ACC112 (cell line): ENCODE results near the gene S100A9.

Source experiments
- H2AFZ ChIP-seq: fragments of 200-600 bp; sonication (generic); one replicate; pipeline ENCODE4 v1.6.0; 2017; ENCODE audit warnings: antibody characterized with exemption, low read length; ENCODE audit not compliant: unreplicated experiment
- H3K27ac ChIP-seq: fragments of 200-600 bp; sonication (generic); 2 replicates; pipeline ENCODE4 v1.5.1; 2014; ENCODE audit warnings: low read depth, mild to moderate bottlenecking, antibody characterized with exemption, low read length, moderate library complexity
- H3K27me3 ChIP-seq: fragments of 200-600 bp; sonication (generic); 2 replicates; pipeline ENCODE4 v1.6.1; 2014; ENCODE audit warnings: mild to moderate bottlenecking, antibody characterized with exemption, low read length, moderate library complexity, mixed read lengths; ENCODE audit not compliant: insufficient read depth
- H3K36me3 ChIP-seq: fragments of 200-600 bp; sonication (generic); 2 replicates; pipeline ENCODE4 v1.6.1; 2016; ENCODE audit warnings: mild to moderate bottlenecking, antibody characterized with exemption, low read length, moderate library complexity, mixed read lengths; ENCODE audit not compliant: insufficient read depth
- H3K4me1 ChIP-seq: fragments of 200-600 bp; sonication (generic); one replicate; pipeline ENCODE4 v1.6.1; 2016; ENCODE audit warnings: low read length, mixed read lengths; ENCODE audit not compliant: insufficient read depth, unreplicated experiment, control insufficient read depth
- H3K4me3 ChIP-seq: fragments of 200-600 bp; sonication (generic); 2 replicates; pipeline ENCODE4 v1.5.1; 2014; ENCODE audit warnings: mild to moderate bottlenecking, low read depth, low read length
- H3K79me2 ChIP-seq: fragments of 200-600 bp; sonication (generic); one replicate; pipeline ENCODE4 v1.6.0; 2016; ENCODE audit warnings: low read length; ENCODE audit not compliant: control insufficient read depth, unreplicated experiment, insufficient read depth

S100A9 gene

DNA sequence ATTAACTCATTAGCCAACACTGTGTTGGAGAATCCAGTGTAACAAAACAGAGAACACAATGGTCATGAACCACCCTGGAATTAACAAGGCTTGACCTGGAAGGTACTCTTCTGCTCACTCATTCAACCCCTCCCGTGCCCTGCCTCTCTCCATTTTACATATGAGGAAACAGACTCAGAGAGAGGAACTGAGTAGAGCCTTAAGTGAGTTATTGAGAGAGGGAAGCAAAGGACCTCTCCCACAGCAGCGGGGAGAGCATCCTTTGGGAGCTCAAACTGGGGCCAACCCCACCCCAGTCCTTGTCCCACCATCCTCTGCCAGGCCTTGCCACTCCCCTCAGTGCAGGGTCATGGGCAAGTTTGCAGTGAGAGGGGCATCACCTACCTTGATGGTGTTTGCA lies 16.4 kb downstream of the S100A9 start:
- Histone ChIP-seq H3K4me1 (no peaks in the 10 kb centered on the region), H3K27me3 (peaks cover 66% of the 10 kb centered on the region), H3K36me3 (no peaks in the 10 kb centered on the region), H2AFZ (no peak overlapping the region), H3K27ac (no peak overlapping the region), H3K79me2 (no peaks in the 10 kb centered on the region), H3K4me3 (no peak overlapping the region)

DNA sequence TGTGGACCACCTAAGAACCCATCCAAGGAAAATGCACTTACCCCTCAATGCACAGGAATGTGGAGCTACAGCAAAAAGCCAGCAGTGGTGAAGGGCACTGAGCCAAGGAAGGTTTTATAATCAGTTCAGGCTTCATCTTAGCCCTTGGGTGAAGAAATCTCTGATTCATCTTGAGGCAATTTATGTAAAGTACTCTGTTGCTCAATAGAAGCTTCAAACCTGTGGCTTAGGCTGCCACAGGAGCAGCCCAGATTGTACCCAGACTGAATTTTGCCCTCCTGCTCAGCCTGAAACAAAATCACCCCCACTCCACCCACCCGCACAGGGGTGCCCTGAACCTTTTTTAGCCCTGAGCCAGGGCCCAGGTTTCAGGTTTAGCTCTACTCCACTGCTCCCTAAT lies 17.9 kb downstream of the S100A9 start, which contains the start of gene S100A12:
Gene S100A12, minus strand, starts transcription at position 111 of the 400 bp plus-strand sequence. CDS start 1,029 bp downstream, outside the sequence.
- Histone ChIP-seq H3K36me3 (no peaks in the 10 kb centered on the region), H3K27me3 (peaks cover 56% of the 10 kb centered on the region), H3K4me1 (no peaks in the 10 kb centered on the region), H3K4me3 (no peak within 1 kb of the TSS), H3K79me2 (no peaks in the 10 kb centered on the region), H3K27ac (no peak within 1 kb of the TSS), H2AFZ (no peak within 1 kb of the TSS)

- Histone ChIP-seq H3K4me3 (no peak overlapping the region), H3K27ac (no peak overlapping the region), H3K27me3 (peaks cover 36% of the 10 kb centered on the region; the same call in 1 of the 2 replicates), H2AFZ (no peak overlapping the region), H3K79me2 (no peaks in the 10 kb centered on the region), H3K4me1 (no peaks in the 10 kb centered on the region), H3K36me3 (no peaks in the 10 kb centered on the region)
Measured at GRCh38 chr1:153379591-153379990, 21.9 kb downstream of the S100A9 start.

GRCh38 chr1:153380711-153381110 lies 23.1 kb downstream of the S100A9 start:
- no peaks in the 10 kb centered on the region for H3K79me2 ChIP-seq
- no peak overlapping the region for H3K4me3 ChIP-seq
- H3K36me3 ChIP-seq = no peaks in the 10 kb centered on the region
- no peak overlapping the region for H2AFZ ChIP-seq
- H3K27me3 ChIP-seq = peaks cover 46% of the 10 kb centered on the region
- H3K27ac ChIP-seq = no peak overlapping the region
- H3K4me1 ChIP-seq = no peaks in the 10 kb centered on the region

DNA sequence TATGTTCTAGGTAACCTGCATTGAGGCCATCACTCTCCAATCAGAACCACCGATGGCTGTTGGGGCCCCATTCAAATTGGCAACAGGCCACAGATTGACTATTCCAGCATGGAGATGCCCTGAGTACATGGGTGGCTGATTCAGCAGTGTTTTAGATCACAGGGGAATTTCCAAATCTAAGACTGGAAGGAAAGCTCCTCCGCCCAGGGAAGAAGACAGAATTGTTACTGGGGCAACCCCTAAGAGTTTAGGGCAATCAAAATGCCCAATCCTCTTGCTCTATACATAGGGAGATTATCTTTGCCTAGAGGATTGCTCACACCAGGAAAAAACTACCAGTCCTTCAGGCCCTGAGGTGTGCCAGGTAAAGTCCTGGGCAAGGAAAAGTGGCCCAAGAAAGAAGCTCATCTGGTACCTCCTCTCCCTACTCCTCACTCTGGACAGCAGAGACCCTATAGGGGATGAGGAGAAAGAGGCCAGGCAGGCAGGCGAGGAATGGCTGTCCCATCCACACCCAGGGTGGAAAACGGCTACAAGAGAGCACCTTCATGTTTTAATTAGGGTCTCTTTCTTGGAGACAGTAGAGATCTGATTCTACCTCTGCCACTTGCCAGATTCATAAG lies 27.4 kb downstream of the S100A9 start:
- peaks cover 41% of the 10 kb centered on the region for H3K27me3 ChIP-seq
- H3K4me1 ChIP-seq = no peaks in the 10 kb centered on the region
- no peak overlapping the region for H3K27ac ChIP-seq
- H3K36me3 ChIP-seq = no peaks in the 10 kb centered on the region
- no peaks in the 10 kb centered on the region for H3K79me2 ChIP-seq
- no peak overlapping the region for H3K4me3 ChIP-seq
- H2AFZ ChIP-seq = no peak overlapping the region

GRCh38 chr1:153386500-153386901 lies 28.8 kb downstream of the S100A9 start:
- no peaks in the 10 kb centered on the region for H3K36me3 ChIP-seq
- no peak overlapping the region for H3K4me3 ChIP-seq
- no peak overlapping the region for H3K27ac ChIP-seq
- no peak overlapping the region for H2AFZ ChIP-seq
- H3K27me3 ChIP-seq = peaks cover 50% of the 10 kb centered on the region
- H3K4me1 ChIP-seq = no peaks in the 10 kb centered on the region
- no peaks in the 10 kb centered on the region for H3K79me2 ChIP-seq

DNA sequence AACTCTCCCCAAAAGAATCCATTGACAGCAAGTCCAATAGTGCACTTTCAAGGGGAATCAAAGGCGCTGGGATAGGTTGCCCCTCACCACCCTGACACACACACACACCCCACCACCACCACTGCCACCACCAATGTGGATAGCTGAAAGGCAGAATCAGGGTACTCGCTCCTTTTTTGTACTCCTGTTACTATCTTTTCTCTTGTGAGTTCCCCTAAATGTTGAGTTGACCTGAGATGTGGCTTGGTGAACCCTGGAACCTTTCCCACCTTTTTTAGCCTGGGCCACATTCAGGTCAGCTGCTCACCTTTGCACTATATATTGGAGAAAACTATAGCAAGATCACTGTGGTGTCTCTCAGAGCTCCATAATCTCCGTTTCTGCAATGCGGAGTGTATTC lies 29.3 kb downstream of the S100A9 start:
- Histone ChIP-seq H3K36me3 (no peaks in the 10 kb centered on the region), H3K27ac (no peak overlapping the region), H3K27me3 (peaks cover 55% of the 10 kb centered on the region), H2AFZ (no peak overlapping the region), H3K4me1 (no peaks in the 10 kb centered on the region), H3K79me2 (no peaks in the 10 kb centered on the region), H3K4me3 (no peak overlapping the region)

GRCh38 chr1:153387785-153388184 lies 30.1 kb downstream of the S100A9 start:
- no peaks in the 10 kb centered on the region for H3K4me1 ChIP-seq
- H2AFZ ChIP-seq = no peak overlapping the region
- no peak overlapping the region for H3K27ac ChIP-seq
- no peak overlapping the region for H3K4me3 ChIP-seq
- no peaks in the 10 kb centered on the region for H3K79me2 ChIP-seq
- H3K27me3 ChIP-seq = peaks cover 58% of the 10 kb centered on the region
- H3K36me3 ChIP-seq = no peaks in the 10 kb centered on the region

- Histone ChIP-seq H3K79me2 (no peaks in the 10 kb centered on the region), H2AFZ (no peak overlapping the region), H3K36me3 (no peaks in the 10 kb centered on the region), H3K27me3 (peaks cover 60% of the 10 kb centered on the region), H3K4me1 (no peaks in the 10 kb centered on the region), H3K27ac (no peak overlapping the region), H3K4me3 (no peak overlapping the region)
Measured at GRCh38 chr1:153389401-153389800, 31.7 kb downstream of the S100A9 start.

DNA sequence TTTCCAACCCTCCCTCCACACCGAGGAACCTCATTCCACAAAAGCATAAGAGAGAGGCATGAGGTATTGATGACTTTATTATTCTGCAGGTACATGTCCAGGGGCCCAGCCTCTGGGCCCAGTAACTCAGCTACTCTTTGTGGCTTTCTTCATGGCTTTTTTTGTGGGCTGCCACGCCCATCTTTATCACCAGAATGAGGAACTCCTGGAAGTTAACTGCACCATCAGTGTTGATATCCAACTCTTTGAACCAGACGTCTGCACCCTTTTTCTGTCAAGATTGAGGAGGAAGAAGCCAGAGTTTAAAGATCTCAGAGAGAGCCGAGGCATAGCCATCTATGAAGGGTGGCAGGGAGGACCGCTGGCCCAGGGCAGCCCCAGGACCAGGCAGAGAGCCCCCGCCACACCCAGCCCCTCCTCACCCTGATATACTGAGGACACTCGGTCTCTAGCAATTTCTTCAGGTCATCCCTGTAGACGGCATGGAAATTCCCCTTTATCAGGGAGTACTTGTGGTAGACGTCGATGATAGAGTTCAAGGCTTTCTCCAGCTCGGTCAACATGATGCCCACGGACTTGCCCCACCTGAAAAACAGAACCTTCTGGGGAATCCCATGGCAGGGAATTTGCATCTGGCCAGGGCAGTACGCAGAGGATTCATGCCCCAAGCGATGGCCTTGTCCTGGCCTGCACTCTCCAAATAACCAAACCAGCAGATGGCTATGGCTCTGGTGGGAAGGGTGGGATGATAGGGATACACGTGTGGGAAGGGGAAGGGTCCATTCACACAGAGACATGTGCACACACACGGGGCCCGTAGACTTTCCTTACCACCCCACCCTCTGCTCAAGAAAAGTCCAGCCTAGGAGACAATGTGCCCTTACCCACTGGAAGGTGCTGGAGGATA lies 32.6 kb downstream of the S100A9 start:
- Histone ChIP-seq H3K27ac (no peak overlapping the region), H3K4me3 (no peak overlapping the region), H2AFZ (no peak overlapping the region), H3K79me2 (no peaks in the 10 kb centered on the region), H3K27me3 (peaks cover 59% of the 10 kb centered on the region), H3K4me1 (no peaks in the 10 kb centered on the region), H3K36me3 (no peaks in the 10 kb centered on the region)
